ENCODE results near the gene NUP98. TPM values are rescaled to one million over a fixed set of nuclear protein-coding genes. Genes with fewer than 3 reads are reported as not detected.

NUP98 gene
- total and polyA plus RNA-seq, 10 of the 15 experiments (the other 5 are each of a cell fraction or from before 2014, with no cell fraction given), result 21.7 to 108 (median 78.9) TPM

GRCh38 chr11:3810446-3810845 lies 13.1 kb upstream of the NUP98 start:
- DNase-seq (ENCODE audit: low read depth, low spot score), result no peak
- no peak for TF ChIP-seq EED (IDR thresholded peaks at IDR 0.05; ENCODE audit: low read depth)
- TF ChIP-seq PBX3 (IDR thresholded peaks at IDR 0.05; ENCODE audit: insufficient replicate concordance, low read depth, low read length), result no peak
- TF ChIP-seq POU2F2 (IDR thresholded peaks at IDR 0.05; ENCODE audit: borderline replicate concordance, low read depth, low read length), result no peak
- no peak for TF ChIP-seq ZNF384 (IDR thresholded peaks at IDR 0.05; ENCODE audit: borderline replicate concordance, low read depth, low read length)
- TF ChIP-seq MYB (IDR thresholded peaks at IDR 0.05; ENCODE audit: borderline replicate concordance, low read depth, low read length), result no peak
- TF ChIP-seq E2F4 (IDR thresholded peaks at IDR 0.05; ENCODE audit: low read depth, low read length), result no peak
- TF ChIP-seq RELA (IDR thresholded peaks at IDR 0.05; ENCODE audit: borderline replicate concordance, partially characterized antibody), result no peak
- TF ChIP-seq ZZZ3 (IDR thresholded peaks at IDR 0.05; ENCODE audit: control insufficient read depth, insufficient read length, low read depth), result no peak
- no peaks in the 10 kb centered on the region; a peak in 1 of 4 replicates for H3K36me3 ChIP-seq (ENCODE audit: control insufficient read depth in 2 of 2, insufficient read depth in 2 of 2, low read length in 1 of 2)
- POLR2A ChIA-PET, result no interaction called here
- no peak overlapping the region for H3K9ac ChIP-seq (ENCODE audit: control insufficient read depth, insufficient read depth, low read length)
- H3K9me3 ChIP-seq (replicated peaks; ENCODE audit: control insufficient read depth, insufficient read depth, low read length), result no peaks in the 10 kb centered on the region
- RAD21 ChIA-PET (ENCODE audit: unreplicated experiment), result interaction anchor here (1.2 to 4.4 kb wide), 3 partner anchors 25 to 262 kb away, joined by 3 to 25 read pairs (median 13); no protein-coding TSS in a partner anchor
- no peaks in the 10 kb centered on the region for H3K79me2 ChIP-seq (ENCODE audit: control insufficient read depth, insufficient read depth, low read length)
- in situ Hi-C loops (cut with MboI), result no loop called here
- SMC1A ChIA-PET (ENCODE audit: uncharacterized antibody, unreplicated experiment), result interaction anchor here (0.7 to 4.1 kb wide), 8 partner anchors 10 to 306 kb away, joined by 3 to 33 read pairs (median 6); partner anchors contain the start of gene NUP98
- no peak overlapping the region for H3K4me3 ChIP-seq
- H2AFZ ChIP-seq (ENCODE audit: control insufficient read depth, low read depth, low read length), result no peak overlapping the region
- intact Hi-C loops (cut with micrococcal nuclease; ENCODE audit: unreplicated experiment), result no loop called here
- no peak overlapping the region for H3K4me2 ChIP-seq (ENCODE audit: control insufficient read depth, insufficient read depth)
- H4K20me1 ChIP-seq (ENCODE audit: control insufficient read depth, insufficient read depth), result no peaks in the 10 kb centered on the region
- no TSS peak for BruUV-seq (replicated peaks)
- H3K27me3 ChIP-seq (replicated peaks in 1 of 2; ENCODE audit: control insufficient read depth in 2 of 2, insufficient read depth in 2 of 2, low read length in 1 of 2), result no peaks in the 10 kb centered on the region
- CTCF ChIA-PET, result interaction anchor here (0.6 to 4.5 kb wide), 15 partner anchors 9 to 279 kb away, joined by 3 to 43 read pairs (median 3); partner anchors contain the start of gene RHOG
- H3K27ac ChIP-seq (ENCODE audit: control insufficient read depth, insufficient read depth), result no peak overlapping the region
- no peaks in the 10 kb centered on the region for H3K4me1 ChIP-seq (ENCODE audit: control insufficient read depth, insufficient read depth, low read length)
- no peak for FAIRE-seq
- no peak for ATAC-seq
- WGBS (ENCODE audit: insufficient coverage, insufficient replicate concordance, low lambda C conversion rate, missing lambda C conversion rate), result 48% methylated on average over 3 of the region's 3 CpGs

Data from GM12878 (cell line).